GM19395 (cell line): ENCODE measurements around the gene LYZL4.

Experiments
- ATAC-seq: cut with Tn5 transposase; IDR thresholded peaks from one replicate; pipeline ENCODE4 v1.9.1; 2021; ENCODE audit warnings: mild to moderate bottlenecking, moderate library complexity; ENCODE audit not compliant: unreplicated experiment

Gene LYZL4

GRCh38 chr3:42428830-42429229, 18.4 kb upstream of the LYZL4 start:
- ATAC-seq: no peak

GRCh38 chr3:42425736-42426407, 15.5 kb upstream of the LYZL4 start:
- no peak for ATAC-seq

DNA sequence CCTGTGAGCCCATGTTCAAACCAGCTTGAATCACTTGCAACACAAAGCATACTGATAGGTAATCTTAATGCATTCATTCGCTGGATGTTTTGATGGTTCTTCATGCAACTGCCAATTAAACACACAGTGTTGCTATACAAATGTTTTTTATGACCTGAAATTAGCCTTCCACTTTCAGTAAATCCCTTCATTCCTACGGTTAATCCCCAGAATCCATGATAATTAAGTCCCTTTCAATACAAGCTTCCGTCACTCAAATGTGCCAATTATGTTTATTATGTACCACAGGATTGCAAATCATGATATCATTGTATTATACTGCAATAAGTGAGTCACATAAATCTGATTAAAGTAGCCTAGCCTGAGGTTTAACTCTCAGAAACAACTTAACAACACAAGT, 14.5 kb upstream of the LYZL4 start:
- ATAC-seq: no peak

- no peak for ATAC-seq
Measured at GRCh38 chr3:42421818-42422796, 11.7 kb upstream of the LYZL4 start.

DNA sequence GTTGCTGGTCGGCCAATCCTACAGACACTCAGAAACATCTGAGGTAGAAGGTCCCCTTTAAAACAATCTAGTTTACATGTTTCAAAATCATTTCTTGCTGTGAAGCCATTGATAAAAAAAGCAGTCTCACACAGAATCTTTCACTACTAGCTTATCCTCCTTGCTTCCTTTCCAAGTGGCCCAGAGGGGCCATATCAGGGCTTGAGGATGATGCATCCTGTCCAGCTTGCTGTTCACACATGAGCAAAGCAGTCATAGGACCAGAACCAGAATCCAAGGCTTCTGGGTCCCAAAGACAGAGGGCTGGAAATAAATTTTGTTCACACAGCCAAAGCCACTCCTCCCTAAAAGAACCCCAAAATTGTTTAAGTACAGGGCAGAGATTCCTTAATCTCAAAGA, 9.2 kb upstream of the LYZL4 start:
- ATAC-seq: no peak

GRCh38 chr3:42412526-42413155, 2.2 kb upstream of the LYZL4 start:
- ATAC-seq: no peak

- no peak for ATAC-seq
Measured at GRCh38 chr3:42411429-42411828, 1.0 kb upstream of the LYZL4 start.

DNA sequence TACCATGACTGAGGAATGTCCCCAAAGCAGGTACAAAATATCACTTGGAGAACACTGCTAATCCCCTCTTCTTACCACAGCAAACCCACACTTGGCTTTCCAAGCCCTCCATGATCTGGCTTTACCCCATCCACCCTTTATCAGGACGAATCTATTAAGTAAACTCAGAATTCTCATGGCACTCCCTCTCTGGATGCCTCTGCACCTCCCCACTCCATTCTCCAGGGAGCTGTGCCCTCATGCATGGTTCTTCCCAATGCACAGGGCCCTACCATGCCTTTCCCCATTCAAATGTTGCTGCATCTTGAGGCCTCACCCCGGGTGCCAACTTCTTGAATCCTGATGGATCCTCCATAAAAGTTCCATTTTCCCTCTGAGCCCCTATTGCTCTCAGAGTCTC, 2.3 kb downstream of the LYZL4 start:
- ATAC-seq: no peak

GRCh38 chr3:42406727-42407450, 3.5 kb downstream of the LYZL4 start:
- ATAC-seq: no peak

GRCh38 chr3:42405857-42406256, 4.6 kb downstream of the LYZL4 start:
- ATAC-seq: no peak

DNA sequence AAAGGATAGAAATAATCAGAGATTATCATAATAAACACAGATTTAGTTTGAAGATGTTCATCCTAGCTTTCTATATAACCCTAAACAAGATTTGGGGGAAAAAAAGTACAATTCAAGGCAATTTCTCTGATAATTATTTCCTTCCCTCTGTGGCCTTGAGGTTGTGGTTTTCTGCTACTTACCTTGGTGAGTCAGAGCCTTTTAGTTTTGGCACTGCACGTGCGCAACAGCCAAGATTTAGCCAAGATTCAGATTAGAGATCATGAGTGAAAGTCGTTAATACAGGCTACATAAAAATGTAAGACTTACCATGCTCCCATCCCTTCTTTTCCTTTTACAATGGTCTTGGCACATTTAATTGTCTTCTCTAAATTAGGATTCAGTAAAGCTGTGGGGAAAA, 6.7 kb downstream of the LYZL4 start:
- ATAC-seq: no peak

- ATAC-seq: no peak
Measured at GRCh38 chr3:42402394-42403096, 7.9 kb downstream of the LYZL4 start.

DNA sequence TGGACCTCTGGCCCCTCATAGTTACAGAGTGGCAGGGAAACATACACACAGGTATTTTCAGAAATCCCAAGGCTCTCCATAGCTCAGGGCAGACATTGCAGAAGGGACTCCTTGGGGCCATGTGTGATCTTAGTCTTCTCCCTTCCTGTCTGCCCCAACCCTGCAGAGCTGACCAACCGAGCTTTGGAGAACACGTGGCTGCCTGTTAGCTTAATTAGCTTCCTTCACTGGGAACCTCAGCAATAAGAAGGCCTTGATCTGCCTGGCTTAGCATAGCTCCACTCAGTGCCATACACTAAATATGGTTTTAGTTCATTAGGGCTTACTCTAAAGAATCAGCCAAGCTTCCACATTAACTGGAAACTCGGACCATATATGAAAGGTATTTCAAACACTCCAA, 12.3 kb downstream of the LYZL4 start:
- ATAC-seq: no peak

DNA sequence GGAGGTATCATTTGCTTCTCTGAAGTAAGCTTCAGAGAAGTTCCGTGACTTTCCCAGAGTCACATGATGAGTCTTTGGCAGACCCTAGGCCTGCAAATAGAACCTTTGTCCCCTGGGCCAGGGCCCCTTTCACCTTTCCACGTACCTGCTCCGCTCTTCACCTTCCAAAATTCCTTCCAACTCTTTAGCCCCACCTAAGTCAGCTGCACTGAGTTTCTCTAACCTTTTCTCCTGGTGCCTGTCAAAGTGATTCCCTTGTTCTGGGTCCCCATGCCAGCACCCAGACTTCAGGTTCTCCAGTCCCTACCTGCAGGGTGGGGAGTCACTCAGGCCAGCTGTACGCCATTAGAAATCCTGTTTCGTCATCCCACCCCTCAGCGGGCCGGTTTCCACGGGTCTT, 12.8 kb downstream of the LYZL4 start:
- ATAC-seq: no peak

DNA sequence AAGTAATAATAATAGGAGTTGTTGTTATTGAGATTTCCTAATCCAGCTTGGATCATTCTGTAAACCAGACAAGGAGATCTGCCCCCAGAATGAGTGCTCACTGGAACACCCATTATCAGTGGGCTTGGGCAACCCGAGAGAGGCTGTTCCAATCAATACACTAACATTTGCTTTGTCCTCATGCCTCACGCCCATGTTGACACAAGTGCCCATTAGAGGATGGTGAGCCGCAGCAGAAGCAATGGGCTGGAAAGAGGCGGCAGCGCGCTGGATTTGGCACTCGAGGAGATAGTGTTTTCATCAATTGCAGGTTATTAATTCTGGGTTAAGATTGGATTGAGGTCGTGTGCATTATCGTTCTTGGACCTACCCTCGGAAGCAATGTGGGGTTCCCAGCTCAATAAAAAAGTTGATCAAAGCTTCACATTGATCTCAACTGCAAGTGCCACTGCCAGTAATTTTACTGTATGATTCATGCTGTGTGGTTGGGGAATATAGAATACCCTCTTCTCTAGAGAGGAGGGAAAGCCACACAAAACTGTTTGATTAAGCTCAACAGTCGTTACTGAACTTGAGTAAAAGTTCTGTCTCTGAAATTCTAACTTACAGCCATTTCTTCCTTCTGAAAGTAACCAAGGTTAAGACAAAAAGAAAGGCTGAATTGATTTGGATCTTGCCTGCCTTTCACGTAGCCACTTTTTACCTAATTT, 15.7 kb downstream of the LYZL4 start:
- no peak for ATAC-seq

GRCh38 chr3:42387802-42388651, 22.4 kb downstream of the LYZL4 start:
- no peak for ATAC-seq

DNA sequence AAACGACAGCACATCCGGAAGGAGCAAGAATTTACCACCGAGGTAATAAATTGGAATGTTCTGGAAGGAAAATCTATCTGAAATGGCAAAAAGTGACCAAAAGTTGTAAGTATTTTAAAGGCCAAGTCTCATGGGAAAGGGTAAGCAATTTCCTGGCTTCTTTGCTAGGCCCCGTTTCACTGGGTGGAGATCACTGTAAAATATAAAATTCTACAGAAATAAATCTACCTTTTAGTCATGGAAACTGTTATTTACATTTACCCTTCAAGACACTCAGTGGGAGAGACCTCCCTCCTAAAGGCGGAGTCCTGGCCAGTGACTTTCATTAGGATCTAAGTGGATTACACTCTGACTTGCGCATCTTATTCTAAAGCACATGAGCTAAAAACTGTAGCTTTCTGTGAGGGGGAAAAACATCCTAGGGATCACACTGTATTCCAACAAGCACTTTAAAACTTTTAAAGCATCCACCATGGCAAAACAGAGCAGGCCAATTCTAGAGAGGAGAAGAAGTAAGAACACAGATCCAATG, 28.8 kb downstream of the LYZL4 start:
- no peak for ATAC-seq

DNA sequence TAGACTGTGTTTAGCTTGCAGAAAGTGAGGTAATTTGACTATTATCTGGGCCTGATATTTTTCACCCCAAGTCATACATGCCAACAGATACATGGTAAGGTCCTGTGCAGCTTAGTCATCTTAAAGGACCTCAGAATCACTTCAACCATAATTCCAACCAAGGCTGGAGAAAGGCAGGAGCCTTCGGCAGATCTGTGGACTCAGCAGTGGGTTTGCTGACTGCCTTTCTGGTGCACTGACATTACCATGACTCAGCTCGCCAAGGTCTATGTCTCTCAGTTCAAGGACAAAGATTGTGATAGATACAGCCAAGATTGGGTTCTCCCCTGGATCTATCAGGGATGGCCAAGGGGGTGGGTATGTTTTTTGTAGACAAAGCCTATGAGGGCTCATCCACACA, 32.7 kb downstream of the LYZL4 start:
- no peak for ATAC-seq

- no peak for ATAC-seq
Measured at GRCh38 chr3:42376344-42376798, 34.0 kb downstream of the LYZL4 start.
